Stimulated activated CD4-positive, alpha-beta T cell treated with anti-CD3 and anti-CD28 coated beads, Interleukin-12 subunit alpha, Interleukin-12 subunit beta, amount 100 ng/mL, for 48 hours (primary cell): Measurements from ENCODE around the gene GALNTL6.
"Not testable (repeated sequence)": the region's sequence is repeated elsewhere in the genome, so short reads cannot be mapped to it uniquely, and the experiment has no call there.

Experiments
- DNase-seq, 3 donors: peaks; one replicate each; pipeline ENCODE4 v3.0.0-alpha.2; 2020; ENCODE audit warnings: low read depth in 2 of 3, low spot score in 1 of 3

The GALNTL6 gene

DNA sequence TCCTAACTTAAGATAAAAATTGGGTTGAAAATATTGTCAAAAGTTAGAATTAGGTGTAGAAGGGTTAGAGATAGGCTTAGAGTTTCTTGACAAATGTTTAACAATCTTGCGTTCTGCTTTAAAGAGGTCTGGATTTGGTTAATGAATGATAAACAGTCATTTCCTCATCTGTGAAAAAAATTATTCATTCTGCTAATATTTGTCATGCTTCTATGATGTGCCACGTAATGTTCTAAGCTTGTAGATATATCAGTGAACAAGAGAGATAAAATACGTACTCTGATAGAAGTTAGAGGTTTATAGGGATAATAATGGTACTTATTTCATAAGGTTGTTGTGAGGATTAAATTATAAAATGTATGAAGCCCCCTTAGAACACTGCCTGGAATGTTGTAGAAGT is 912.4 kb downstream of the GALNTL6 start:
- DNase-seq = no peak

DNA sequence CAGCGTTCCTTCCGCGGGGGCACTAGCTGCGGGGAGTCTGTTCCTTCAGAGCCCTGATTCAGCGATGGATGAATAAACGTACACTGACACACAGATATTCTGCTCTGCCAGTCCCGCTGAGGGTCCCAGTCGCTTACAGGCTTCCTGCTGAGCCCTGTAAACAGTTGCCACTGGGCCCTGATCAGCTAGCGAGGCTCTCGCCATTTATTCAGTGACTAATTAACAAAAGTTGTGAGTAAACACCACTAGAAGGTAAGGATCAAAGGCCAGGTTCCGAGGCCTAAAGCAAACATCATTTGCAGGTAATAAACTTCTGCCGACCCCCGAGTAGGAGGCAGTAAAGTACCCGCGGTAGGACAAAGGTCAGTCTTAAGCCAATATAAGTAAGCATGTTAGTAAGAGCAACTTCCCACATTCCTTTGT is 912.8 kb downstream of the GALNTL6 start:
- DNase-seq = no peak

DNA sequence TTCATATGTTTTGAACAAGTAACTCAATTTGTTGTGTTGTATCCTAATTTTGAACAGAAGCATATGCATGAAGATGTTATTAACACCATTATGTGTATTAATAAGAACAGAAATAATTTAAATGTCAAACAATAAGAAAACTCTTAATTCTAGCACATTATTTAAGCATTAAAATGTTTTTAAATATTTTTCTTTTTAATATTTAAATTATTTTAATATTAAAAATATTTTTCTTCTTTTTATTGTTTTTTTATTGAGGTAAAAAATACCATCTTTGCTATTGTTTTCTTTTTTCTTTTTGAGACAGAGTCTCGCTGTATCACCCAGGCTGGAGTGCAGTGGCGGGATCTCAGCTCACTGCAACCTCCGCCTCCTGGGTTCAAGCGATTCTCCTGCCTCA is 914.4 kb downstream of the GALNTL6 start:
- DNase-seq = no peak

- DNase-seq = not testable (repeated sequence)
Observed at GRCh38 chr4:172733645-172734044, 920.4 kb downstream of the GALNTL6 start.

DNA sequence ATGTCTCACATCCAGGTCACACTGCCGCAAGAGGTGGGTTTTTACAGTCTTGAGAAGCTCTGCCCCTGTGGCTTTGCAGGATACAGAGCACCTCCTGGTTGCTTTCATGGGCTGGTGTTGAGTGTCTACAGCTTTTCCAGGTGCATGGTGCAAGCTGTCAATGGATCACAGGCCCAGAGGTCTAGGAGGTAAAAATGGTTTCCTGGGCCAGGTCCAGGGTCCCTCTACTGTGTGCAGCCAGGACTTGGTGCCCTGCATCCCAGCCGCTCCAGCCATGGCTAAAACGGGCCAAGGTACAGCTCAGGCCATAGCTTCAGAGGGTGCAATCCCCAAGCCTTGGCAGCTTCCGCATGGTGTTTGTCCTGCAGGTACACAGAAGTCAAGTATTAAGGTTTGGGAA is 921.4 kb downstream of the GALNTL6 start:
- DNase-seq = no peak

DNA sequence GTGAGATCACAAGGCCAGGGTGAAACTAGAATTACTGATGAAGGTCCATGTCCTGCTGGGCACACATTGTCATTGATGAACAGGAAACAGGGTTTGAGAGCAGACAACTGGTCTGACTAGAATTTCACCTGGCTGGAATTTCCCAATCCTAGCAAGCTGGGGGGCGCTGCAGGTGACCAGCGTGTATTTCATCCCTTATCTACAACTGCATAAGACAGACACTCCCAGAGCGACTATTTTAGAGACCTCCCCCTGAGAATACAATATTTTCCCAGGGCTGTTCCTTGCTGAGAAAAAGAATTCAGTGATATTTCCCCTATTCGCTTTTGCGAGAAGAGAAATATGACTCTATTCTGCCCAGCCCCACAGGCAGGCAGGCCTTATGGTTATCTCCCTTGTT is 922.8 kb downstream of the GALNTL6 start:
- no peak for DNase-seq

DNA sequence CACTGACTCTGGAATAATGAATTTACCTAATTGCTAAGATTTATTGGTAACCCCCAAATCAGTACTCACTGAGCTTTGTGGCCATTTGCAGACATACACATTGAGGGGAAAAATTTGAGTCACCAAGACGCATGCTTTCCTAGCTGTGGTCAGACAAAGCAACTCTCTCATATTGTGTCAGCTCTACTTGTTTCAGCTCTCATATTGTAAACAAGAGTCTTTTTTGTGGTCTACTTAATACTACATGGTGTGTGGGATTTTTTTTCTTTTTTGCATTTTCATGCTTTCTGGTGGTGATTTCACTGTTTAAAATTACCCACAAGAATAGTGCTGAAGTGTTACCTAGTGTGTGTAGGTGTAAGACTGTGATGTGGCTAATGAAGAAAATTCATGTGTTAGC is 927.2 kb downstream of the GALNTL6 start:
- DNase-seq = no peak

GRCh38 chr4:172750910-172751309 is 937.7 kb downstream of the GALNTL6 start:
- no peak for DNase-seq

DNA sequence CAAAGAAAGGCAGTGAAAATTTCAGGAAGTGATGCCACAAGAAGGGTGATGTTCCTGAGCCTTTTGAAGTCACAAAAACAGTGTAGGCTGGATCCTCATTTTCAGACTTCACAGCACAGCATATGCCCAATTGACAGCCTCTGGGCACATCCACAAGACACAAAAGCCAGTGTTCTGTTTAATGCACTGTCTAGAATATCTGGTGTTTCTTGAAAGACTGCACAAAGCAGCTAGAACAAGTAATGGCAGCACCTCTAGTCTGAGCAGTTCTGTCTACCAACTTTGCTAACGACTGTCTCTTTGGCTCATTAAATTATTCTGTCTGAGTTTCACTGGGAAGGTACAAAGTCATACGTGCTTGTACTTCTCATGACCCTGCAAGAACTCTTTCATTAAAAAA is 938.3 kb downstream of the GALNTL6 start:
- DNase-seq = no peak

GRCh38 chr4:172758586-172759340 is 945.6 kb downstream of the GALNTL6 start:
- DNase-seq = no peak

GRCh38 chr4:172760512-172760911 is 947.3 kb downstream of the GALNTL6 start:
- DNase-seq = no peak

DNA sequence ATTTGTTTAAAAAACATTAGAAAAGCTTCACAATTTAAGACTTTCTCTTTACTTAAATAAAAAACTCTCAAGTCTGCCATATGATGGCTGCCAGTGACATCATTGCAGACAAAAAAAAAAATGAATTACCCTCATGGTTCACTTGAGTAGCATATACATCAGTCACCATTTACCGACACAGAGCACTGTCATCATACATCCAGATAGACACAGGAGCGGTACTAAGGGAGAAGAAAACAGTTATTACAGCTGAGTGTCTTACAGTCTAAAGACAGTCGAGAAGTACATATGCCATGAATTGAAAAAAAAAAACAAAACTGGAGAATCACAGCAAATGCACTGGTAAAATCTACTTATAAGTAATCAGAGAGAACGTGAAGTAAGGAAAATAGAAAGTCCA is 949.7 kb downstream of the GALNTL6 start:
- no peak for DNase-seq

GRCh38 chr4:172770787-172771186 is 957.6 kb downstream of the GALNTL6 start:
- no peak for DNase-seq

- no peak for DNase-seq
Observed at GRCh38 chr4:172772781-172773180, 959.6 kb downstream of the GALNTL6 start.

DNA sequence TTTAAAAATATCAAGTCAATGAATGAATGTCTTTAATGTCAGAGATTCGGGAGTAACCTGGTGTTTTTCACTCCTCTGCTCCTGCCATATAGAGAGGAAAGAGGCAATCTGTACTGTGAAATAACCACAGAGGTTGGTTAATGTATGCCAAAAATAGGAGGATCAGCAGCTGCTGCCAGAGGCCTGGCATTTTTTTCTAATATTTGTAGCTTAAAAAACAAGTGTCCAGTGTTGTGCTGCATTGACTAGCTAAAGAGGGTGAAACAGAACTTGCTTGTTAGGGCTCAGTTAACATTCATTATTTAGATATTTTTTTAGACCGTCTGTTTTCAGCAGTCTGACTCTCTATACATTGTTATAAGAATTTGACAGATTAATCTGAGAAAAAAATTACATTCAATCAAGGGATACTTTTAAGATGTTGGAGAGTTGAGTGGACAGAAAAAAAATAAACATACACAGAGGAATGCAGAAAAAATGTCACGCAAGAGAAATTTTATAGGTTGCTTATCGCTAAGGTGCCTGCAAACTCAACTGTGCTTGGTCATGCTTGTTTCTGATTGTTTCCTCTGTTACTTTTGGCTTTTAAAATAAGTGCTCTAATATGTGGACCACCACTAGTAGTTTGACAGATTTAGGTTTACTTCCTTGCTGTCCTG is 963.1 kb downstream of the GALNTL6 start:
- DNase-seq = no peak

DNA sequence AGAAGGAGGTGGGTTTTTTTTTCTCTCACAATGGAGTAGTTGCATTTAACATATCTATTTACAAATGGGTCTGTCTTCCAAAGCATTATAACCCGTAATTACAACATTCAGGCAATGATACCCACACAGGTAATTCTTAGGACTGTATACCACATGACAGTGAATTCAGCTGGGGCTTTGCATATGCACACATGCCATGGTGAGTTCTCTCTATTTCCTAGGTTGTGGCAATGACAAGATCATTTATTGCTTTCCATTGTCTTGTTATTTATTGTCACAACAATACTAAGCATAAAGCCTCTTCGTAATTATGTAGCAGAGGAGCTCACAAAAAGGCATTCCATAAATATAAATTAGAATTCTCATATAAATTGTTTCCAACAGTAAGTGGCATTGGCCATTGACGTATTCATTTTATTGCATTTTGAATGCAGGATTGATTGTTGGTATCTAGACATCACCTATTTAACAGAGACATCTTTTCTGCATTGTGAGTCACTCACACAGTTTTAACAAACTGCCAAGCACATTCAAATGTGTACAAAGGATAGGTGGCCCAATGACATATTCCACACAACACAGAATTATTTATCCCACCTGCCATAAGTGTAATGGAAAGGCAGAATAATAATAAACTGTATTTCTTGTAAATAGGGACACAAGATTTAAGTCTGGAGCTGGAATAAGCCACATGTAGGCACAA is 964.7 kb downstream of the GALNTL6 start:
- no peak for DNase-seq

DNA sequence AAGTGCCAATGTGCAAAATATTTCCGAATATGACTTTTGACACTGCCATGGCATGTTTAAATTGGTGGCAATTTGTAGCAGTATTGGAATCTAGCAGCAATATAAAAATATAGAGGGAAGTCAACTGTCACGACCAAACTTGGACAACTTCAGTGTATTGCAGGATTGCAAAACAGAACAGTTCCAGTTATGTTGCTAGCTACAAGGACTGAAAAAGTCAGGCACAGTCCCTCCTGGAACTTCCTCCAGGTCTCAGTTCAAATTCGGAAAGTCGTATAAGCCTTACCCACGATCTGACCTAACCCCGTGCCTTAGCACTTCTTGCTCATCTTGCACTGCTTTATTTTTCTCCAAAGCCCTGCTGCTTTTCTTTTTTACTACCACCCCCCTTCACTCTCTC is 965.4 kb downstream of the GALNTL6 start:
- DNase-seq = no peak

DNA sequence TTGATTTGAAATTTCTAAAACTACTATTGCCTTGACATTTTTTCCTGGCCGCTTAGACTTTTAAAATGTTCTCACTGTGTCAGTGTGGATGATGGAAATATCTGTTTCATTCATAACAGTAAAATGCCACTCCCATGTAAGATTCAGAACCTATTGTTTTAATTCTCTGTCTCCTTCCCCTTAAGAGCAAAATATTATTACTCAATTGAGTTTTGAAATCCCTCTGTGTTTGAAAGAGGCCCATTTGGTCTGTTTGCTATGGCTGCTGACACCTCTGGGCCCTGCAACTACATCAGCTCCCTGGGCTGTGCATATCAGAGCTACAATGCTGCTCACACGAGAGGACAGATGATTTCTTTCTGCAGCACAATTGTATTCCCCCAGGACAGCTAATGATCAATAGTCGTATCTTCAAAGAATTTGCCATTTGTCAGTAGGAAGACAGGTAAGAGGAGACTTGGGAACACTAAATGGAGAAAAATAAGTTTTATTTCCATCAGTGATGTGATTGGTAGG is 967.4 kb downstream of the GALNTL6 start:
- no peak for DNase-seq

GRCh38 chr4:172785613-172786012 is 972.4 kb downstream of the GALNTL6 start:
- no peak for DNase-seq

GRCh38 chr4:172786039-172786792 is 973.0 kb downstream of the GALNTL6 start:
- no peak for DNase-seq

DNA sequence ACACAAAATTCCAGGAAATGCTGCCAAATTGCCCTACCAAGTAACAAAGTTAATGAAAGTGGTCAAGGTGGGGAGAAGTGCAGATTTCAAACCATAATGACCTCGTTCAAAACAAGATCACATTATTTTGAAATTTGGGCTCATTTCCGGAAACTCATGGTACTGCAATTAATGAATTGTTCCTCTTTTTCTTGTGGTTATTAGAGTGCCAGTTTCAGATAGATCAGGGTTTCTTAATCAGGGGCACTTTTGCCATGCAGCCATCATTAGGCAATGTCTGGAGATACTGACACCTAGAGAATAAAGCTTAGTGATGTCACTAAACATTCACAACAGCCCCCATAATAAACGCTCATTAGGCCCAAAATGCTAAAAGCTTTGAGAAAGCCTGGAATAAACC is 973.9 kb downstream of the GALNTL6 start:
- DNase-seq = no peak
